Lower leg skin (tissue), 3 donors: ENCODE measurements around the gene NXPH2.

Source experiments
- CTCF ChIP-seq, 3 donors: fragments of 450-650 bp; IDR thresholded peaks; one replicate each; pipeline ENCODE4 v1.5.1; 2016; ENCODE audit warnings: antibody characterized with exemption in 3 of 3, mild to moderate bottlenecking in 3 of 3, moderate library complexity in 2 of 3
- POLR2A ChIP-seq, 2 donors: fragments of 450-650 bp; IDR thresholded peaks; one replicate each; pipeline ENCODE4 v1.6.1; 2016 to 2017; ENCODE audit warnings: antibody characterized with exemption in 2 of 2, mild to moderate bottlenecking in 1 of 2, moderate library complexity in 1 of 2

GRCh38 chr2:138780446-138780880, 273 bp upstream of the NXPH2 start:
- TF ChIP-seq CTCF (IDR thresholded peaks at IDR 0.05) = no peak
- TF ChIP-seq POLR2A (IDR thresholded peaks at IDR 0.05) = no peak
